B cell (primary cell): Measurements from ENCODE around the gene CNNM3. TPM values are rescaled to one million over a fixed set of nuclear protein-coding genes. Genes with fewer than 3 reads are reported as not detected.

Experiments used
- ATAC-seq: fragments of 200-7000 bp; cut with Tn5 transposase; one replicate; pipeline ENCODE4 v1.10.0; 2021; ENCODE audit warnings: low read depth, mild to moderate bottlenecking, moderate number of reproducible peaks, moderate library complexity
- CTCF ChIA-PET: fragments of 350-600 bp; sonication (Branson Sonifier 250); formaldehyde crosslinking; loops from one replicate; lab custom pipeline; 2021; ENCODE audit warnings: antibody characterized with exemption, inconsistent platforms; lab: Charles Lee
- POLR2A ChIA-PET: fragments of 350-600 bp; sonication (Branson Sonifier 250); formaldehyde crosslinking; loops from one replicate; lab custom pipeline; 2021; ENCODE audit warnings: antibody characterized with exemption; lab: Charles Lee
- DNase-seq: peaks from one replicate; pipeline ENCODE4 v3.0.0; 2013
- H2AFZ ChIP-seq: 2 replicates; pipeline ENCODE4 v1.6.1; 2012; ENCODE audit warnings: mild to moderate bottlenecking, low read depth, low read length; ENCODE audit not compliant: insufficient read depth, poor library complexity, severe bottlenecking
- H3K27ac ChIP-seq, 2 donors: 1 replicate in 1 of 2; 2 replicates in 1 of 2; pipeline ENCODE4 v1.5.1; 2012 to 2013; ENCODE audit warnings: low read length in 2 of 2, mild to moderate bottlenecking in 2 of 2, moderate library complexity in 1 of 2
- H3K27me3 ChIP-seq, 4 experiments: fragments of 200-600 bp in 1 of 4; sonication (generic) in 1 of 4; replicated peaks in 1 of 4; 1 replicate in 2 of 4; 2 replicates in 2 of 4; pipeline versions ENCODE4 v1.6.1 to v1.7.0; 2013 to 2016; ENCODE audit warnings: low read length in 3 of 4, mild to moderate bottlenecking in 2 of 4, mixed read lengths in 1 of 4, moderate library complexity in 1 of 4; ENCODE audit not compliant: insufficient read depth in 4 of 4, control insufficient read depth in 3 of 4; ENCODE audit errors: control extremely low read depth in 1 of 4
- H3K36me3 ChIP-seq, 2 experiments: replicated peaks in 1 of 2; 1 replicate in 1 of 2; 2 replicates in 1 of 2; pipeline versions ENCODE4 v1.6.1 to v1.7.1; 2013; ENCODE audit warnings: low read length in 1 of 2; ENCODE audit not compliant: insufficient read depth in 2 of 2, control insufficient read depth in 1 of 2; ENCODE audit errors: control extremely low read depth in 1 of 2, extremely low read depth in 1 of 2
- H3K4me1 ChIP-seq, 2 donors: fragments of 200-600 bp in 1 of 2; sonication (generic) in 1 of 2; 1 replicate in 1 of 2; 2 replicates in 1 of 2; pipeline versions ENCODE4 v1.5.1 to v1.6.1; 2013 to 2017; ENCODE audit warnings: low read length in 2 of 2; ENCODE audit not compliant: control insufficient read depth in 2 of 2, insufficient read depth in 2 of 2
- H3K4me2 ChIP-seq: replicated peaks from 2 replicates; pipeline ENCODE3; 2012; ENCODE audit warnings: mild to moderate bottlenecking, low read depth, low read length; ENCODE audit not compliant: poor library complexity, severe bottlenecking
- H3K4me3 ChIP-seq, 5 experiments: fragments of 200-600 bp in 1 of 5; sonication (generic) in 1 of 5; 1 replicate in 3 of 5; 2 replicates in 2 of 5; pipeline versions ENCODE4 v1.5.1 to v1.7.0; 2011 to 2016; ENCODE audit warnings: low read length in 4 of 5, mild to moderate bottlenecking in 4 of 5, low read depth in 2 of 5, control low read depth in 1 of 5, moderate library complexity in 1 of 5; ENCODE audit not compliant: insufficient read depth in 1 of 5; ENCODE audit errors: control extremely low read depth in 1 of 5, extremely low read depth in 1 of 5
- H3K79me2 ChIP-seq: fragments of 200-600 bp; sonication (generic); one replicate; pipeline ENCODE4 v1.6.0; 2016; ENCODE audit warnings: low read length; ENCODE audit not compliant: control insufficient read depth, insufficient read depth
- H3K9ac ChIP-seq: fragments of 200-600 bp; sonication (generic); 2 replicates; pipeline ENCODE4 v1.6.1; 2017; ENCODE audit warnings: mild to moderate bottlenecking, low read length, moderate library complexity
- H3K9me3 ChIP-seq, 3 donors: one replicate each; pipeline versions ENCODE4 v1.6.1 to v1.7.1; 2013; ENCODE audit warnings: low read length in 2 of 3; ENCODE audit not compliant: control insufficient read depth in 2 of 3, insufficient read depth in 1 of 3; ENCODE audit errors: control extremely low read depth in 1 of 3
- H4K20me1 ChIP-seq: 2 replicates; pipeline ENCODE4 v1.6.0; 2012; ENCODE audit warnings: mild to moderate bottlenecking, low read length; ENCODE audit not compliant: insufficient read depth, control insufficient read depth, poor library complexity, severe bottlenecking
- H3K27ac Mint-ChIP-seq: one replicate; pipeline ENCODE4 v1.8.0; 2021; ENCODE audit warnings: mixed read lengths
- H3K27me3 Mint-ChIP-seq: one replicate; pipeline ENCODE4 v1.8.0; 2021; ENCODE audit warnings: mixed read lengths
- H3K4me1 Mint-ChIP-seq: one replicate; pipeline ENCODE4 v1.8.0; 2021; ENCODE audit warnings: mixed read lengths
- H3K4me3 Mint-ChIP-seq: one replicate; pipeline ENCODE4 v1.8.0; 2021; ENCODE audit warnings: mixed read lengths
- H3K9me3 Mint-ChIP-seq: one replicate; pipeline ENCODE4 v1.8.0; 2022; ENCODE audit warnings: mixed read lengths; ENCODE audit not compliant: insufficient read depth
- CTCF ChIP-seq: fragments of 200-600 bp; IDR thresholded peaks from one replicate; pipeline ENCODE4 v1.8.0; 2022; ENCODE audit warnings: antibody characterized with exemption, mild to moderate bottlenecking
- EZH2 ChIP-seq: IDR thresholded peaks from 2 replicates; pipeline ENCODE4 v1.6.1; 2012; ENCODE audit warnings: borderline replicate concordance, low read depth, mild to moderate bottlenecking, moderate library complexity, low read length; ENCODE audit not compliant: insufficient read depth, poor library complexity, severe bottlenecking
- WGBS: methylation state at CpG from one replicate; pipeline ENCODE4 v1.1.5; 2013; ENCODE audit warnings: missing lambda C conversion rate; ENCODE audit not compliant: insufficient coverage; 5-methylcytosine and 5-hydroxymethylcytosine counted together
- intact Hi-C: fragments of 100-400 bp; cut with micrococcal nuclease; formaldehyde crosslinking; loops from one replicate; pipeline ENCODE4 v1.10.0; 2022
- polyA plus RNA-seq: library from polyadenylated mRNA; depleted of rRNA; stranded (reverse); fragments of >200 nt; gene quantifications from 2 replicates; pipeline ENCODE4 v1.2.3, GENCODE V29; 2012
- total RNA-seq, 2 donors: library from RNA; stranded (reverse); fragments of 120-200 nt in 1 of 2; gene quantifications; 1 replicate in 1 of 2; 2 replicates in 1 of 2; pipeline versions ENCODE4 v1.2.3 to v1.2.4, GENCODE V29; 2013 to 2022

Gene CNNM3
- total and polyA plus RNA-seq, 2 donors (not counting 1 experiment from before 2014, with no cell fraction given), result 28.8 to 54.7 TPM

- 88% methylated on average over 36 of the region's 37 CpGs for WGBS
- ChIA-PET CTCF (interaction anchor here (0.8 to 1.7 kb wide), 5 partner anchors 17 to 40 kb away, joined by 3 to 11 read pairs (median 4); partner anchors contain the start of genes ANKRD39 and CNNM3), POLR2A (interaction anchor here (1.4 to 2.4 kb wide), 2 partner anchors 17 to 24 kb away, joined by 6 to 8 read pairs; partner anchors contain the start of genes ANKRD39 and CNNM3)
- Histone ChIP-seq H3K27ac (no peak overlapping the region), H2AFZ (peak overlapping the region; percentile 70), H3K36me3 (peaks cover 0 to 11% of the 10 kb centered on the region in 2 experiments), H3K4me3 (peak overlapping the region in 4 of 5 experiments; percentile 34 to 51 (median 47)), H3K9ac (peak overlapping the region; percentile 55), H3K9me3 (no peaks in the 10 kb centered on the region), H4K20me1 (no peaks in the 10 kb centered on the region), H3K4me1 (peaks cover 10 to 18% of the 10 kb centered on the region in 2 donors), H3K27me3 (no peaks in the 10 kb centered on the region), H3K4me2 (peak overlapping the region; percentile 80), H3K79me2 (no peaks in the 10 kb centered on the region)
- no peaks in the 10 kb centered on the region for H3K9me3 Mint-ChIP-seq
- ATAC-seq (no peak), DNase-seq (no peak)
- intact Hi-C loops, result loop anchor here (1.0 kb wide), 1 partner anchor 17 kb away; no protein-coding TSS in a partner anchor
- H3K27ac Mint-ChIP-seq, result peak overlapping the region; percentile 20
- H3K27me3 Mint-ChIP-seq, result no peaks in the 10 kb centered on the region
- no peak for TF ChIP-seq EZH2
- TF ChIP-seq CTCF, result no peak
- peak overlapping the region; percentile 82 for H3K4me3 Mint-ChIP-seq
- peaks cover 18% of the 10 kb centered on the region for H3K4me1 Mint-ChIP-seq
Observed at GRCh38 chr2:96839875-96840850, 24.1 kb downstream of the CNNM3 start.
